Glomerular visceral epithelial cell (primary cell): ENCODE data around the gene NOD1.

Experiments
- DNase-seq: peaks from one replicate; pipeline ENCODE4 v3.0.0-alpha.2; 2016; ENCODE audit errors: extremely low spot score

The NOD1 gene

GRCh38 chr7:30470771-30471170 lies 7.8 kb downstream of the NOD1 start:
- no peak for DNase-seq

GRCh38 chr7:30470163-30470770 lies 8.3 kb downstream of the NOD1 start:
- DNase-seq: no peak

- peak; percentile 91 for DNase-seq
Measured at GRCh38 chr7:30469303-30469702, 9.3 kb downstream of the NOD1 start.

- DNase-seq: no peak
Measured at GRCh38 chr7:30468791-30469190, 9.8 kb downstream of the NOD1 start.

GRCh38 chr7:30468041-30468440 lies 10.5 kb downstream of the NOD1 start:
- DNase-seq: no peak

- no peak for DNase-seq
Measured at GRCh38 chr7:30467271-30467670, 11.3 kb downstream of the NOD1 start.

- no peak for DNase-seq
Measured at GRCh38 chr7:30466266-30466665, 12.3 kb downstream of the NOD1 start.

- no peak for DNase-seq
Measured at GRCh38 chr7:30465811-30466180, 12.8 kb downstream of the NOD1 start.

- no peak for DNase-seq
Measured at GRCh38 chr7:30465046-30465810, 13.4 kb downstream of the NOD1 start.

GRCh38 chr7:30464231-30464671 lies 14.3 kb downstream of the NOD1 start:
- DNase-seq: peak; percentile 13

- no peak for DNase-seq
Measured at GRCh38 chr7:30463405-30464145, 15.0 kb downstream of the NOD1 start.

- DNase-seq: no peak
Measured at GRCh38 chr7:30462179-30462578, 16.4 kb downstream of the NOD1 start.

- DNase-seq: no peak
Measured at GRCh38 chr7:30460246-30460633, 18.3 kb downstream of the NOD1 start.

GRCh38 chr7:30459591-30460245 lies 18.9 kb downstream of the NOD1 start:
- peak; percentile 73 for DNase-seq

- DNase-seq: no peak
Measured at GRCh38 chr7:30458311-30458710, 20.3 kb downstream of the NOD1 start.

- no peak for DNase-seq
Measured at GRCh38 chr7:30453921-30454320, 24.7 kb downstream of the NOD1 start.

- DNase-seq: no peak
Measured at GRCh38 chr7:30453016-30453415, 25.6 kb downstream of the NOD1 start.

- DNase-seq: no peak
Measured at GRCh38 chr7:30452280-30452930, 26.2 kb downstream of the NOD1 start.

- no peak for DNase-seq
Measured at GRCh38 chr7:30451539-30452279, 26.9 kb downstream of the NOD1 start.

GRCh38 chr7:30450983-30451497 lies 27.5 kb downstream of the NOD1 start:
- no peak for DNase-seq
